NCI-H1417 (cell line): ENCODE data around the gene STX11.

Source experiments
- DNase-seq, 3 experiments: peaks; one replicate each; lab custom pipeline; 2025; lab: John Stamatoyannopoulos, UW

STX11 gene

DNA sequence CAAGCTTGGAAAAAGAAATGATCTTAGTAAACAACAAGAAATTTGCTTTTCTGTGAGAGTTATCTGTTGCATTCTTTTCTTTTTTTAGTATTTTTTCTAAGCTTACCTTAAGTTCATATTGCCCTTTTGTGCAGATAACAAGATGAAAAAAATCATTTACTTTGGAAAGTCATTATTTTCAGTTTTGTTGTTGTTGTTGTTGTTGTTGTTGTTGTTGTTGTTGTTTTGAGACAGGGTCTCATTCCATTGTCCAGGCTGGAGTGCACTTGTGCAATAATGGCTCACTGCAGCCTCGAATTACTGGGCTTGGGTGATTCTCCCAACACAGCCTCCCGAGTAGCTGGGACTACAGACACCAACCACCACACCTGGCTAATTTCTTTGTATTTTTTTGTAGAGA is 8.8 kb upstream of the STX11 start:
- DNase-seq, result no peak

DNA sequence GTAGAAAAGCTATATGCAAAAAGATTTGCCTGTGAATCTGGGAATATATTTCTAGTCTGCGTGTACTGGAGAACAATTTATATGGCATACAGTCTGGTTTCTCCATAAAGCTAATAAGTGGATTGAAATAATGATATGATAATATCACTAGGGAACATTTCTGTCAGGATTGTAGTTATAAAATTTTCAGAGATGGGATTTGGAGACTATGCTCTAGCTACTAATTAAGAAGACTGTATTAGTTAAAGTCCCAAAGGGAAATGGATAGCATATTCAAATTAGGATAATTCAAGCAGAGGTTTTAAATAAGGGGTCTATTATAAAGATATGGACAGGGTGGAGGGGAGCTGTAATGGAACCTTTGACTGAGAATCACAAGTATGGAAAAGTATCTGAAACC is 7.2 kb upstream of the STX11 start:
- no peak for DNase-seq

DNA sequence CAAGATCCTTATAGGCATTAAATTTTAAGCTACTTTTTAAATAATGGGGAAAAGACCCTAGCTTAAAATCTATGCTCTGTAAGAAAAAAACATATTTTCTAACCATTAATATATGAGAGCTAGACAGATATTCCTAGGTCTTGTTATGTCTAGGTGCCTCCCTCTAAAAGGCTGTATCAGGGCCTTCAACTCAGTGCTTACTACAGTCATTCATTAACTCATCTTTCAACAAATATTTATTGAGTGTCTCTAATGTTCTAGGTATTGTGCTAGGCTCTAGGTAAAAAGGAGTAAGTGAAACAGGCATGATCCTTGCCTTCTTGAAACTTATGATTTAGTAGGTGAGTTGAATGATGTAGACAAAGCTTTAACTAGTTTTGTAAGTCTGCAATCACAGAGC is 6.4 kb upstream of the STX11 start:
- DNase-seq, result no peak

DNA sequence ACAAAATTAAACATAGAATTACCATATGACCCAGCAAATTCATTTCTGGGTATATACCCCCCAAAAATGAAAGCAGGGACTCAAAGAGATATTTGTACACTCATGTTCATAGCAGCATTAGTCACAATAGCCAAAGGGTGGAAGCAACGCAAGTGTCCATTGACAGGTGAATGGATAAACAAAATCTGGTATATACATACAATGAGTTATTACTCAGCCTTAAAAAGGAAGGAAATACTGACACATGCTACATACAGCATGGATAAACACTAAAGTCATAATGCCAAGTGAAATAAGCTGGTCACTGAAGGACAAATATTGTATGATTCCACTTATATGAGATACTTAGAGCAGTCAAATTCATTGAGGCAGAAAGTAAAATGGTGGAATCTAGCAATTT is 5.3 kb upstream of the STX11 start:
- DNase-seq, result no peak

DNA sequence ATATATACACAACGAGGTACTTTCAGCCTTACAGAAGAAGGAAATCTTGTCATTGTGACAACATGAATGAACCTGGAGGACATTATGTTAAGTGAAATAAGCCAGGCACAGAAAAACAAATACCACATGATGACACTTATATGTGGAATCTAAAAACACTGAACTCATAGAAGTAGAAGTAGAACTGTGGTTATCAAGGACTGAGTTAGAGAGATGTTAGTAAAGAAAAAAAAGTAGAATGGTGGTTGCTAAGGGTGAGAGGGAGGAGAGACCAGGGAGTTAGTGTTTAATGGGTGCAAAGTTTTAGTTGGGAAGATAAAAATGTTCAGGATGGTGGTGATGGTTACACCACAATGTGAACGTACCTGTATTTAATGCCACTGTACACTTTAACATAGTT is 4.8 kb upstream of the STX11 start:
- peak in 1 of 3 experiments; percentile 10 for DNase-seq

DNA sequence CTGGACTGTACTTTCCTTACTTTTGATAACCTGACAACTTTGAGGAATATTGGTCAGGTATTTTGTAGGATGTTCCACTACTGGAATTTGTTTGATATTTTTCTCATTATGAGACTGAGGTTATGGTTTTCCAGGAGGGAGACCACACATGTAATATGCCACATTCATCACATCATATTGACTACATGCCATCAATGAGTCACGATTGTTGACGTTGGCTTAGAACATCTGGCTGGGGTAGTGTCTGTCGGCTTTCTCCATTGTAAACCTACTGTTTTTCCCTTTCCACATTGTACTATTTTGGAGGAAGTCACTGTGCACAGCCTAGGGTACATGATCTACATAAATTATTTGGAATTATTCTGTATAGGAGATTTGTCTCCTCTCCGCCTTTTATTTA is 1.4 kb upstream of the STX11 start:
- DNase-seq, result no peak

DNA sequence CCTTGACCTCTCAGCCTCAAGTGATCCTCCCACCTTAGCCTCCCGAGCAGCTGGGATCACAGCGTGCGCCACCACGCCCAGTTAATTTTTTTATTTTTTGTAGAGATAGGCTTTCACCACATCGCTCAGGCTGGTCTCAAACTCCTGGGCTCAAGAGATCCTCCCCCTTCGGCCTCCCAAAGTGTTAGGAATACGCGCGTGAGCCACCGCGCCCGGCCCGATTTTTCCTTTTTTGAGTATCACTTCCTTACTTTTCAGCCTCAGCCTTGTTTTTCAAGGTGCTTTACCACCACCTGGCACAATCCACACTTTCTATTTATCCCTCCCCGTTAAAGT is 791 bp upstream of the STX11 start:
- peak in 1 of 3 experiments; percentile 40 for DNase-seq

DNA sequence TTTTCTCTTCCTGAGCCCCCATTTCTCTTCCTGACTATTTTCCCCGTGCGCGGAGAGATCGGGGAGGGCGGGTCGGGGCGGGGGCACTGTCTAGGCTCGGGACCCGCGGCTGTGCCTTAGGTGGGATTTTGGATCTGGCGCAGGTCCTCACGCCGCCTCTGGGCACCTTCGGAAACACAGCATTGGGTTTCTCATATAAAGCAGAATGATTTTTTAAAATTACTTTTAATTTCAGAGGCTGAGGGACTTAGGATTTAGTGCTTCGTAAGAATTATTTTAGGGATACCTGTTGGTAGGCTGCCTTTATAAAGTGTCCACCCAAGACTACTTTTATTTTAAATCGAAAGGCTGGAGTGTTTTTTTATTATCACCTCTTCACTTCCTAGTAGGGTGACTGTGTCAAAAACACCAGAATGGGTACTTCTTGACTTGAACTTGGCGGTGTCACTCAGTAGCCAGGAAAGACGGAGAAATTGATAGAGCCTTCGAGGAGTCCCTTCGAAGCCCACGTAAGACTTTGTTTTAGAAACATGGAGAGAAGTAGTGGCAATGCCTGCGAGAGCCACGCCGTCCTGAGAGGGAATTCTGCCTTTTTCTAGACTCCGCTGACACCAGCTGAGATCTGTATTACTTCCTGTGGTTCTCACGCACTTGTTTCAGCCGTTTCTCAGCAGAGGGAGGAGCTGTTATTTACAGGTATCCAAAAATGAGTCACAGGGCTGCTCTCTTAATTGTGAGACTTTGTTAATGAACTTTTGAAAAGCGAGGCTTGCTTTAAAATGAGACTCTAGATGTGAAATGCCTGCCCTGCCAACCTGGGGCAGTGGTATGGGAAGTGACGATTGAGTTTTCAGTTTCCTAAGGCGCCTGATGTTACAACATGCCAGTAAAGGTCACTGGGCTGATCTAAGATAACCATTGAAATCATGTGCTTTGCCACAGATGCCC is 667 bp downstream of the STX11 start:
- DNase-seq, result peak in 2 of 3 experiments; percentile 39 to 68

DNA sequence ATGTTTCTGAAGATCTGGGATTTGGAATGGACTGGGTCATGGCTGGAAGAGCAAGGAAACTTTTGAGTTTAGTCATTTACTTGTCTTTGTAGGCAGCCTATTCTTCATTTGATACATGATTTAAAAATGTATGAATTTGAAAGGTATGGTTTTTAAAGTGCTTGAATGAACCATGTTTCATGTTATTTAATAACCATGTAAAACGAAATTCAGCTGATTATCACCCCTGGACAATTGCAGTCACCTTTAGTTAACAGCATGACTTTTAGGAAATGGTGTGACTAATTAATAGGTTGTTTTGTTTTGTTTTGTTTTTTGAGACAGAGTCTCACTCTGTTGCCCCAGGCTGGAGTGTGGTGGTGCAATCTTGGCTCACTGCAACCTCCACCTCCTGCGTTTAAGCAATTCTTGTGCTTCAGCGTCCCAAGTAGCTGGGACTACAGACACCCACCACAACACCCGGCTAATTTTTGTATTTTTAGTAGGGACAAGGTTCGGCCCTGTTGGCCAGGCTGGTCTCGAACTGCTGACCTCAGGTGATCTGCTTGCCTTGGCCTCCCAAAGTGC is 2.1 kb downstream of the STX11 start:
- DNase-seq, result no peak

DNA sequence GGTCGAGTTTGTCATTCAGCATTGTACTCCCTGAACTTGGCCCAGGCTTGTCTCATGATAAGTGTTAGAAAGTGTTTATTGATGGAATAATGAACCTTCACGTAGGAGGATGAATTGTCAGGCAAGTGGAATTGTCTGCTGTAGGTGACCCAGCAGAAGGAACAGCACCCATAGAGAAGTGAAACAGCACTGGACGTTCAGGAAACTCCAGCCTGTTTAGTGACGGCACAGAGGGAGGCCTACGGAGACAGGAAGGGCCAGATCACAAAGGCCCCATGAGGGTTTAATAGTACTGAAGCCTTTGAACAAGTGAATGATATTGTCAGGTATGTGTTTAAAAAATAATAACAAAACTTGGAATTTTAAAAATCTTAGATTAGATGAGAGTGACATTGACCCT is 2.9 kb downstream of the STX11 start:
- no peak for DNase-seq

DNA sequence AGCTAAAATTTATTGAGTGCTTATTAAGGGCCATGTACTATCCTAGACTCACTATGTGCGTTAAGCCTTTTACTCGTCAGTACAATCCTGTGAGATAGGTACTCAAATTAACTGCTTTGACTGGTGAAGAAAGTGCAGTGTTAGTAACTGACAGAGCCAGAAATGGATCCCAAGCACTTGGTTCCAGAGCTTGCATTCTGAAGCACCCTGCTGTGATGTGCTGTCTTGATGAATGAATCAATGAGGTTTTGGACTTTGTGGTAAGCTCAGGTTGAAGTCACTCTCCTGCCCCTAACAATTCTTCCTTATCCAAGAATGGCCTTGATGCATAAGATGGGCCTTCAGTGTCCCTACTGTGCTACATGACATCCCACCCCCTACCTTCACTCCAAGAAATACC is 3.7 kb downstream of the STX11 start:
- peak in 1 of 3 experiments; percentile 10 for DNase-seq

DNA sequence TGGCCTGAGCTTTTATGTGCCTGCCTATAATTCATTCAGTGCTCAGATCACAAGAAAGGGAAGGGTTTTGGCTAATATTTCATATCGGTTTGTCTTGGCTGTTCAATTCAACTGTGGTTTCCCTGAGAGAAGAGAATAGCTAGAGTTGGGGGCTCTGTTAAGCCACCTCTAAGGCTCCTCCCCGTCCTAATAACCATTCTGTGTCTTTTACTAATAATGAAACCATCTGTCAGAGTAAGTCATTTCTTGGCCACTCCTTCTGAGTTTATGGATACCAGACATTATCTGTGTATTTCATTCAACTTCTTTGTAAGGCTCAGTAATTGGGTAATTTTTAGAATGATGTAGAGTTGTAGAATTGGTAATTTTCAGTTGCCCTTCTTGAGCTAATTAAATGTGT is 5.2 kb downstream of the STX11 start:
- DNase-seq, result no peak

DNA sequence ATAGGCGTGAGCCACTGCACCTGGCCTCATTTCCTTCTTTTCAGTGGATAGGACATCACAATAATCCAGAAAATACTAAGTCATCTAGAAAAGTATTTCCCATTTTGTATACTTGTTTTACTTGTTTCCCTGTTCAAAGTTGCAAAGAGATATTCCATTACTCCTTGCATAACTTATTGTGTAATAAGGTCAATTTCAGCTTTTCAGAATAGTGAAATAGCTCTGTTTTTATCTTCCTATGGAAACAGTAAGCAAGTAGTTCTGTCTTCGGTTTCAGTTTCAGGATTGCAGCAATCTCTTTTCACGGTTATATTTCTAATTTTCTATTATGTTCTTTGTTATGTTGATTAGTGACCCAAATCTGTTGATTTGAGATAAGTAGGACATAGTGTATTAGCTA is 6.0 kb downstream of the STX11 start:
- no peak for DNase-seq

DNA sequence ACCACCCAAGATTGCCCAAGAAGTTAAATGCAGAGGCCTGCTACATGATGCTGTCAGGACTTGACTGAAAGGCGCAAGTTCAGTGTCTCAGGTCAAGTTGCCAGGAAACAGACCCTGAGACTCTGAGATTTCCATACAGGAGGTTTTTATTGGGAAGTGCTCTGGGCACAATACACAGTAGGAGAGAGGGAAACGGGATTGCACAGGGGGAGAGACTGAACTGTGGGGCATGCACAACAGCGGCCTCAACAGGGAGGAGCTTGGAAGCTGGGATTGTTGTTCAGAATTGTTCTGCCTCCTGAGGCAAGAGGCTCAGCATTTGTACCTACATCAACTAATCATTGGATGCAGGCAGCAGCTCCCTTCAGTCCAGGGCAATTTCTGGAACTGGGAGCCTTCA is 6.7 kb downstream of the STX11 start:
- DNase-seq, result no peak

DNA sequence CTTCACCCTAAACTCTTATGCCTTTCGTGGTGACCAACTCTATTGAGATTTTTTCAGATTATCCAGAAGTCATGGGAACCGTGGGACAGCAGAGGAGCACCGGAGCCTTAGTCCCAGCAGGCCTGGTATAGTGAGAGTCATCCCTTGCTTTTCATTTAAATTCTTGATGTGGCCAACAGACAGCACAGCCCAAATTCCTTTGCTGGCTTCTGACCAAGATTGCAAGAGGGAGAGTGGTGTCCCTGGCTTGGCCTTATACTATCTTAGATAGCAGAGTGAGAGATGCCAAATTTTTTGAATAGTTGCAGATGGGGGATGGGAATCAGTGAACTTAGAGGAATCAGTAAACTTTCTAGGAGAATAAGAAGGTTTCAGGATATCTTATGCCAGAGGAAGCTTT is 7.8 kb downstream of the STX11 start:
- no peak for DNase-seq

DNA sequence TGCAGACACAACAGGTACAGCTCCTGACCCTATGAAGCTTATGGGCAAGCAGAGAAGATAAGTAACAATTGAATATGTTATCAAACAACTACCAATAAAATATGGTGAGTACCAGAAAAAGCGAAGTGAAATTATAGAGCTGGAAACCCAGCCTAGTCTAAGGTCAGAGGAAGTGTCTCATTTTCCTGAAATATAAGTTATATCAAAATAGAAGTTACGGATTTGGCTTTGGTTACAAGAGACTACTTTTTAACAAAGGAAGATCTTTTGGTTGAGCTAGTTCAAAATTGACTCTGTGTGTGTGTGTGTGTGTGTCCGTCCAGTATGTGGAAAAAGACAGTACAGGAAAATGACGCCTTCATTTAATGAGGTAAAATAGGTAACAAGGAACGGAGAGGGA is 8.9 kb downstream of the STX11 start:
- DNase-seq, result no peak

DNA sequence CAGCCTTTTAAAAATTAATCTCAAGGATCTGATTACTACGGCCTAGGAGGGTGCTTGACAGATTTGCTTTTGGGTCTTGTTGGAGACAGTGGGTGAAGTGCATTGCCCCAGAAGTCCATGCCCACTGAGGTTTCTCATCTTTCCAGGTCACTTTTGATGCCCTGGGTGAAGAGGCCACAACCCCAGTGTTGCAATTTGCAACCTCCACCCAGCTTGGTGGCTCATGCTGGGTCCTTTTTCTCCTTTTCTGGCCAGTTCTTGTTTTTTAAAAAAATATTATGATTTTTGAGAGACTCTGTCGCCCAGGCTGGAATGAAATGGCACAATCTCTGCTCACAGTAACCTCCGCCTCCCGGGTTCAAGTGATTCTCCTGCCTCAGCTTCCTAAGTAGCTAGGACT is 9.4 kb downstream of the STX11 start:
- no peak for DNase-seq

DNA sequence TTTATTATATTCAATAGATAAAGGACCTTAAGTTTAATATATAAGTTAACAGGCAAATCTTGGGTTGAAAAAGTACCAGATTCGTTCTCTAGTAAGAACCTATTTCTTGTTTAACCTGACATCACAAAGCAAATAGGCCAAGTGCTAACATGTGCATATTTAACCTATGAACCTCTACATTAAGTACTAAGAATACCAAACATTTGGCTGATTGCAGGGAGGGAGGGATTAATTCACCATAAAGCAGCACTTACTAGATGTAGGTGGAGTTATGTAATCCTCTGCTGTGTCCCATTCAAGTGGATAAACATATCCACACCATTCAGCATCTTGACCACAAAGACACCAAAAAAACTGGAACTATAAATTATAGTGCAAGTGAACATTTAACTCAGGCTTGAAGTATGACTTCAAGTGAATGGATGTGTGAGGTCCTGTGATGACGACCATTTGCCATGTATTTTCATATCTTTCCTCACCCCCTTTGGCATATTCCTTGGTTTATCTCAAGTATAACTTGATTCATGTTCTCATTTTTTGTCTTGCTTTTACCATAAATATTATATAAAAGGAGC is 10.2 kb downstream of the STX11 start:
- DNase-seq, result no peak

DNA sequence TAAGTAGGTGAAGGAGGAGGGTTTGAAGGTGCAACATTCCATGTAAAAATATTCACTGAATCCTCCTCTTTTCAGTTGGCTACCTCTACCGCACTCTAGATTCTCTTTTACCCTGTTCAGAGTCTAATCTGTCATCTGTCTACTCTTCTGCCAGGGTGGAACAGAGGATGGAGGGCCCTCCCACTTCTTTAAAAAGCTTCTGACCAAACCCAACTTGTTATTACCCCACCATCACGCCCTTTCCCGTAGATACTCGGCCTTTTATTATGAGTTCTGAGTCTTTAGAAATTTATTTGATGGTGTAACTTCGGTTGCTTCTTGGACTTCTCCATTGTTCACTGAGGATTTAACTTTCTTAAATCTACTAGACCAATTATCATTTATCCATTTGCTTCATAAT is 11.7 kb downstream of the STX11 start:
- no peak for DNase-seq

DNA sequence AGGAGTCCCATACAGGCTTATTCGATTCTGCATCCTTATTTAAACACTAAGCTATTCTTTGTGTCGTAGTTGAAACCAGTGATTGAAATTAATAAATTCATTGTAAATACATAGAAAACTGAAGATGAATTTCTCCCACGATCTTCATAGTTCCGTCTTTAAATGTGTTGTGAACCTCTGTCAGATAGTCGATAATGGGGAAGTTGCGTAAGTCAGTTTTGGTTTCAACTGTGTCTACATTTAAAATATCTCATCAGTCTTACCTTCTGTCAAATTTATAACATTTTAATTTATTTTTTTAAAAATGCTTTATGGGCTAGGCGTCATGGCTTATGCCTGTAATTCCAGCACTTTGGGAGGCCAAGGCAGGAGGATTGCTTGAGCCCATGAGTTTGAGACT is 12.7 kb downstream of the STX11 start:
- DNase-seq, result no peak

DNA sequence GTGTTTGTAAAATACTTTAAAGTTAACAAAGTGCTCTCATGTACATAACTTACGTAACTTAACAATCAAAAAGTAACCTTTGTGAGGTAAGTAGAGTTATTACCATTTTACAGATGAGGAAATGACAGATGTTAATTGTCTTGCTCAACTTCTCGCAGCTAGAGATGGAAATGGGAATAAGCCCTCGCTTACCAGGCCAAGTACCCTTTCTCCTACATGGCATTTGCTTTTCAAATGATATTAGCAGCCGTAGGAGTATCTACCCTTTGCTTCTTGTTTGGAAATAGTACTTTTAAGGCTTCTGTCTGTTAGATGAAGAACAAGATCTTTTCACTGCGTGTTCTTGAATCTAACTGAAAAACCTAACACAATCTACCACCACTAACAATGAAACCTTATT is 15.5 kb downstream of the STX11 start:
- DNase-seq, result no peak

DNA sequence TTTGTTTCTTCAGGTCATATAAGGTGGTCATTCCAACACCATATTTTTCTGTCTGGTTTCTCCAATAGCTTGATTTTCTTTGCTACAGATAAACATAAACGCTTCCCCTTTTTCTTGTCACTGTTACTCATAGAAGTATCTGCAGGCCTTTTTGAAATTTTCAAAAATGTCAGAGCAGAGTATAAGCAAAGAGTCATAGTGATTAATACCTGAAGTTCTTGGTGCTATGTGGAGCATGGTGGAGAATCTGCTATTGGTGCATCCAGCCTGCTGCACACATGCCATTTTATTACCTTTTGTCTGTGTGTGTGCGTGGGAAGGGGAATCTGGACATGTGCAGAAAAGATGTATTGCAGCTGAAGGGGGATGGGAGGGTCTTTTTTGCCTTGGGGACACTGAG is 19.7 kb downstream of the STX11 start:
- DNase-seq, result no peak

DNA sequence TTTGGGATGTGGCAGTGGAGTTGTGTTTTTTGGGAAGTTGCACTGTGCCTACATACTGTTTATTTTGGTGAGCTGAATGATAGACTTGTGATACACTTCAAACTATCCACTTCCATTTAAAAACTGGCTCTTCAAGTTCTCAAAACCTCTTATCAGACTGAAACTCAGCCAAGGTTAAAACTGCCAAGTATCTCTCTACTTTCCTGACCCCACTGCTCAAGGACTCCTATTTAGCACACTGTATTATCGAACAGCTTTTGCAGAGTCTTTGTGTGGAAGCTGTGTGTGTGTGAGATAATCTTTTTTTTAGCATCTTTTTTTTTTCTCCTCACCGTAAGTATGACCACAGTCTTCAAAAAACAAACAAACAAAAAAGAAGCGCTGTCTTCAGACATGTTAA is 21.1 kb downstream of the STX11 start:
- DNase-seq, result no peak

DNA sequence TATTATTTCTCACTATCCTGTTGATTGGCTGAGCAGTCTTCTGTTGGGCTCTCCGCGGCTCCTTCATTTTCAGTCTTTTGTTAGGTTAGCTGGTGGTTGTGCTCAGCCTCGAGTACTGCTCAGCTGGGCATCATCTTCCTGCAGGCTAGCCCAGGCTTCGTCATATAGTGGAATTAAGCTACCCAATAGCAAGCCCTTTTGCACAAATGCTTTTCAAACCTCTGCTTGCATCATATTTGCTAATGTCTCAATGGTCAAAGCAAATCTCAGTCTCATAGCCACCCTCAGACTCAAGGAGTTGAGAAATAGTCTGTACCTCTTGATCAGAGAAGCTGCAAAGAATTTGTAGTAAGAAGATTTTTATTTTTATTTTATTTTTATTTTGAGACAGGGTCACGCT is 23.7 kb downstream of the STX11 start:
- DNase-seq, result no peak
